ENCODE results near the gene SLC31A2.

The SLC31A2 gene

DNA sequence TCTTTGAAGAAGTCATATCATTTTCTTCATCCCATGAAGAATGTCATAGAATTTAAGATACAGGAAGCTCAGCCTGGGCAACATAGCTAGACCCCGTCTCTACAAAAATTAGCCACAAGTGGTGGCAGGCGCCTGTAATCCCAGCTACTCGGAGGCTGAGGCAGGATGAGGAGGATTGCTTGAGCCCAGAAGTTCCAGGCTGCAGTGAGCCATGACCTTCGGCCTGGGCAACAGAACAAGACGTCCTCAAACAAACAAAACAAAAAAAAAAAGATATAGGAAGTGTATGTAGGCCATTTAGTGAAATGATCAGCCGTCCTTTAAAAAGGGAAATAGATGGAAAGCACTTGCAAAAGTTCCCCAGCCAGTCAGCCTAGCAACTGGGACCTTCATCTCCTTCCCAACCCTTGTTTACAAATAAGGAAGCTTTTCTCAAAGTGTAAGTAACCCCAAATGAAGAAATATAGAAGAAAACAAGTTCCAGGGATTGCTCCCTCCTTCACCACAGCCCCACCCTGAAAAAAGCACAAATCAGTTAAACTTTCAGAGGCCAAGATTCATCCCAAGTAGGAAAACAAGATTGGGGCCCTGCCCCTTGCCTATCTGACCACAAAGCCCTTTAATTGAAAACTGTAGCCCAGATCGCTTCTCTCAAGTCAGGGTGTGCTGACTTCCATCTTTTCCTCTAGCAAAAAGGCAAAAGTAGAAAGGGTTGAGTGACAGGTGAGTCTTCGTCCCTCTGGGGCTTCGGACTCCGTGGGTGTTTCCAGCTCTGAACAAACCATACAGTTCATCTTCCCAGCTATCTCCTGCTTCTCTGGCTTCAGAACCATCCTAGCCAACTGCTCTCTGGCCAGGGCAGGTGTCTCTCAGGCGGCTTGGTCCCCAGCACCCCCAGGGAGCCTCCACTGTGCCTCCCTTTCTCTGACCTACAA is 1.2 kb downstream of the SLC31A2 start:
- DNase-seq (ENCODE audit: low read depth, low spot score), result no peak

DNA sequence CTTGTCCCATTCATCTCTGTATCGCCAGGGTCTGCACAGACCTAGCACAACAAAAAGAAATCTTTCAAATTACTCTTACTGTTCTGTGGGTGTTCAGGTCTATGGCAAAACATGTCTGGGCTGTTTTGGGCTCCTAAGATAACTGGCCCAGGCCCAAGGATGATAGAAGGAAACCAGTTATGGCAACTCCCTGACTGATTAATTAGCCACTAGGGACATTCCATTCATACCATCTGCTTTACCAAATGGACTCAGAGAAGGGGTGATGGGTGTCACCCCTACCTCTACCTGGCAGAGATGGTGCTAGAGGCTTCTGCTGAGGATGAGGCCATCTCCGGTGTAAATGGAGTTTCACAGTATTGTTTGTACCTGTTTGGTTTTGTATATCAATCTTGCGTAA is 1.9 kb downstream of the SLC31A2 start:
- no peak for DNase-seq (ENCODE audit: low read depth, low spot score)

DNA sequence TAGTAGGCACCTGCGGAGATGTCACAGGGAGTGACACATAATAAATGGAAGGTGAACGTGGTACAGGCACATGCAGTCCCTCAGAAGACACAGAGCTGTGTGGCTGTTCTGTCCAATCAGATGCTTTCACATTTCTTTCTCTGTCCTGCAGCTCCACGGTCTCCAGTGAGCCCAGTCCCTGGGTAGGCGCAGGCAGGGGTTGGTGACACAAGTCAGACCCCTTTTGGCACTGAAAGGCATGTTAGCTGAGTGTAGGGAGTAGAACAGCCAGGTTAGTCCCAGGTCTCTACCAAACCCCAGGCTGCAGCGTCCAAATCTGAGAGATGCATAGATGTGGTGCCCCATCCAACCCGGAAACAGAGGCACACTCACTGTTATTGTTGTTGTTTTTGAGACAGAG is 2.8 kb downstream of the SLC31A2 start:
- no peak for DNase-seq (ENCODE audit: low read depth, low spot score)

DNA sequence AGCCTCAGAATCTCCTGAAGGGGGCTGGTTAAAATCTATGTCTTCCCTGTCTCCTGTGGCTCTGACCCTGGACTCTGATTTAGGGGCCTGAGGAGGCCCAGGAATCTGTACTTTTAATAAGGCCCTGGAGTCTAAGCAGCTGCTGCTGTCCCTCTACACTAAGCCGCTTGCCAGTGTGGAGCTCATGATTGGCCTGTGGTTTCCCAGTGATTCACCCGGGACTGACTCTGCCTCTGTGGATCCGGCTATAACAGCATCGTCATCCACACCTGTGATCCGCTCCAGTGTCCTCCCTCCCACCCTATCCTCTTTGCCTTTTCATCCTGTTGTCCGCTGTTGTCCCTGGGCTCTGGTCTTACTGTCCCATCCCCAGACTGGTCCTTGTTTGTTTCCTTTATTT is 3.7 kb downstream of the SLC31A2 start:
- DNase-seq (ENCODE audit: low read depth, low spot score), result no peak

DNA sequence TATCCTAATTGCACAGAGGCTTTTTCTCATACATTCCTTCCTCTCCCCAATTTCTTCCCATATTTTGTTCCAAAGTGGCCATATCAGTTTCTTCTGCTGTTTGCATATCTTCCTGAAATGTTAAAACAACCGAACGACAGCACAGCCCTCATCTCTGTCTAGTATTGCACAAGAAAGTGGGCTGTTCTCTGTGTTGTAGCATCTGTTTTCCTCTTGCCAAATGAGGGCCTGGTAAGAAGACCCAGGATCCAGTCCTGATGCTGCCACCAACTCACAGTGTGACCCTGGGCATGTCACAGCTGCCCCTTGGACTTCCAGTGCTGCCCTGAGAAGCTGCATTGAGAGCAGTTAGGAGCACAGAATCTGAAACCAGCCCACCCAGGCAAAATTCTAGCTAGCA is 4.1 kb downstream of the SLC31A2 start:
- DNase-seq (ENCODE audit: low read depth, low spot score), result no peak

DNA sequence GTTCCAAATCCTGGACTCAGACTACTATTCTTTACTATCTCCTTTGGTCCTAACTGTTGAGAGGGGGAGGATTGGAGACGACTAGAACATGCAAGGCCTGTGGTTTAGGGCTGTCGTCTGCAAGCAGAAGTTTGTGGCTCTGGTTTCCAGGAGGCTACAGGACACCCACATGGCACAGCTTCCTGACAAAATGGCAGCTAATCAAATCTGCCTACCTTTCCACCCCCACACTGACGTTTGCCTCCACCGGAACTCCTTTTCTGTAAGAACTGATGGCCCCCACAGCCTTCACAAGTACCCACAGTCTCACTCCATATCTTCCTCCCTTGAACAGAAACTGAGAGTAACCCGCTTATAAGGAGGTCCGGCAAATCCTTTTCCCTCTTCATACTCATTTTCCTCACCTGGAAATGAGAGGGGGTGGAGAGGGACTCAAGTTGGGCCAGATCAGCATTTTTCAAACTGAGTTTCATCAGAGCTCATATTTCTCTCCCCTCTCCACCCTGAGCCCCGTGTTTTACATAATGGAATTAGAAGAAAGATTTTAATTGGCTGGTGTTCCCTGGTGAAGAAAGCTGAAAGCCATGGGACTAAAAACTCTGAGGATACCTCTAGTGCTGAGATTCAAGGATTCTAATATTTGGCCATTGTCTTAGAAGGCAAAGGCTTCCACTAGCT is 5.2 kb downstream of the SLC31A2 start:
- no peak for DNase-seq (ENCODE audit: low read depth, low spot score)

DNA sequence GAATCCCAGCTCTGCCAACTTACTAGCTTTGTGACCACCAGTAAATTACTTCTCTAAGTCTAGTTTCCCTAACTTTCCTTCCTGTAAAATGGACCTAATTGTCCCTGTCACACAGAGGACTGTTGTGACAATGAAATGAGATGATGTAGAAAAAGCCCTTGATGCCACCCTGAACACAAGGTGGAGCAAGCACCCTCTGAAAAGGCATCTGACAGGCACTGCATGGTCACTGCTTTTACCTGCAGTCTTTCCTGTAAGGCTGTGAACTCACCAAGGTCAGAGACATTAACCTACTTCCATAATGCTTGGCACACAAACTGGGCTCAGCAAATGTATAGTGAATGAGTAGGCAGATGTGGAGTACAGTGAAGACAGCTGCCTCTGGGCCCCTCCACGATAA is 6.1 kb downstream of the SLC31A2 start:
- DNase-seq (ENCODE audit: low read depth, low spot score), result no peak

DNA sequence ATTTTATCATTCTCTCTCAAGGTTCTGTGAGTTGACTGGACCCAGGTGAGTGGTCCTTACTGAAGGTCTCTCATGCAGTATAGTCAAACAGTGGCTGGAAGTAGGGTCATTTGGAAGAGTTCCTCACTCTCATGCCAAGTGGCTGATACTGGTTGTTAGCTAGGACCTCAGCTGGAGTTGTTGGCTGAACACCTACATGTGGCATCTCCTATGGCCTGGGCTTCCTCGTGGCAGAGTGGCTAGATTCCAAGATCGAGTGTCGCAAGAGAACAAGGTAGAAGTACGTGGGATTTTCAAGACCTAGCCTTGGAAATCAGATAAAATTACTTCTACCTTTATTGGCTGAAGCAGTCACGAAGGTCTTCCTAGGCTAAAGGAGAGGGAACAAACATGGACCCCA is 7.6 kb downstream of the SLC31A2 start:
- DNase-seq (ENCODE audit: low read depth, low spot score), result no peak

DNA sequence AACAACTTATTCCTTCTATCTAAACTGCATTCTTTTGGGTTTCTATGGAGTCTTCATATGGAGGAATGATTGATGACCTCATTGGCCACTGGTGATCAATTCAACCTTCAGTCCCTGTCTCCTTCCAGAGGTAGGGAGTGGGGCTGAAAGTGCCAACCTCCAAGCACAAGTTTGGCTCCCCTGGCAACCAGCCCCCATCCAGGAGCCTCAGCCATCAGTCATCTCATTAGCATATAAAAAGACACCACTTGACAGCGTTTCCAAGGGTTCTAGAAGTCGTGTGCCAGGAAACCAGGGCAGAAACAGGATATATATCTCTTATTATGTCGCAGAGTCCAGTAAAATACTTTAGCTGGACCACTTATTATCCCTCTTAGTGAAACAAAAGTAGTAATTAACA is 9.8 kb downstream of the SLC31A2 start:
- no peak for DNase-seq (ENCODE audit: low read depth, low spot score)

DNA sequence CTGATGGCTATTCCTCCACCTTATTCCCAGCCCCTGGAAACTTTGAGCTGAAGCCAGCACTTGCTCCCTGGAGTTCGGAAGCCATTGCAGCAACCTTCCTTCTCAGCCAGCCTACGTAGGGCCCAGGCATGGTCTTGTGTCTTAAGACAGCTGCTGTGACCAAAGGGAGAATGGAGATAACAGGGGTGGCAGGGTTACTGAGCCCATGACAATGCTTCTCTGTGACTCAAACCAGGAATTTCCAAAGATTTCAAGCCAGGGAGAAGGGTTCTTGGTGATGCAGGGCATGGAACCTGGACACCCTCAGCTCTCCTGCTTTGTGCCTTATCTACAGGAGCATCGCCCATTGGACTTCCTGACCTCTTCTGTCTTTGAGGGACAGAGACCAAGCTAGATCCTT is 12.2 kb downstream of the SLC31A2 start:
- no peak for DNase-seq (ENCODE audit: low read depth, low spot score)

DNA sequence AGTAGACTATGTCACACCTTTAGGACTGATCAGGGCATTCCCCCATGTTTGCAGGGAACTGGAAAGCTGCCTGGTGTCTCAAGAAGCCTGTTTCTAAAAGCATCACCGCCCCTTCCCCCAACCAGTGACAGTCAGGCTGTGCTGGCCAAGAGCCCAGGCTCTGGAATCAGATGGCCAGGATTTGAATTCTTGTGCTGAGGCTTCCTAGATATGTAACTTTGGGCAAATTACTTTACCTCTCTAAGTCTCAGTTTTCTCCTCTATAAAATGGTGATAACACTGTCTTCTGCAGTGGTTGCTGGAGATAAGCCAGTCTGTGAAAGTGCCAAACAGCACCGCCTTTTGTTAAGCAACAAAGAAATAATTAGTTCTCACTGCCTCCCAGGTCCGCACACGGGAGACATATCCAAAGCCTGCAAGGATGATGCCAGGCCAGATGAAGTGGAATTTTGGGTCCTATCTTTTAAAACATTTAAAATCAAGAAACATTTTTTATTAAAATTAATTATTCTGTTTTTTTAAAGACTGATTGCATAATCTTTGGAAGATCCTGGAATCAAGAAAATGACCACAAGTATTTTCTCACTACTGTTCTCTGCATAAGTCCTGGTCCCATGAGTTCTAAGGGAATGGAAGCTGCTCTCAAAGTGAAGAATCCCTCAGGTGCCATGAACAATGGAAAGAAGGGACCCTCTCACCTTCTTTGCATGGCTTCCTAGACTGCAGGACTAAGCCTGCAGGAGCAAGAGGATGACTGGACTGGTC is 13.9 kb downstream of the SLC31A2 start:
- DNase-seq (ENCODE audit: low read depth, low spot score), result no peak

DNA sequence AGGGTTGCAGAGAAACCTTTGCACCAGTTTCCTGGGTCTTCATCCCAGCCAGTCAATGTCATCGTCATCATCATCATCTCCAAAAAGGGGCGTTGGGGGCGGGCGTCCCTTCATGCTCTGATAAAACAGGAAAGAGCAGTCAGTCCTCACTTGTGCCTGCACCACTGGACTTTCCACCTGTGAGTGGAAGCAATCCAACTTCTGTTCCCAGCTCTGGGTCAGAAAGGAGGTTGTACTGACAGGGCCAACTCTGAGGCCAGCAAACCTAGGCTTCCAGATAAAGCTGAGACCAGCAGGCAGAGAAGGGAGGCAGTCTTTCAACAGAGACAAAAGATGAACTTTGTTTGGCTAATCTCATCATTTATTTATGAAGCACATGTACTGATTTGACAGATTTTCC is 15.2 kb downstream of the SLC31A2 start:
- no peak for DNase-seq (ENCODE audit: low read depth, low spot score)

DNA sequence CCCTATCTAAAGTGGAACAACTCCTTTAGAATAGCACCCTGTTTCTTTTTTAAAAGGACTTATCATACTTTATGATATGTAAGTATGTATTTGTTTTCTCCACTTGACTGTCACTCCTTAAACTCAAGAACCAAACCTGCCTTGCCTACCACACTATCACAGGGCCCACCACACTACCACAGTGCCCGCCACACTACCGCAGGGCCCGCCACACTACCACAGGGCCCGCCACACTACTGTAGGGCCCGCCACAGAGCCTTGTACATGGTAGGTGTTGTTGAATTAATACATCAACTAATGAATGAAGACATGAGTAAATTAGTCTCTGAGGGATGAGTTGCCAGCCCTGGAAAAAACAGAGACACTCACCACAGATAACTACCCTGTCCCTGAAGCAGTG is 18.0 kb downstream of the SLC31A2 start:
- DNase-seq (ENCODE audit: low read depth, low spot score), result no peak

DNA sequence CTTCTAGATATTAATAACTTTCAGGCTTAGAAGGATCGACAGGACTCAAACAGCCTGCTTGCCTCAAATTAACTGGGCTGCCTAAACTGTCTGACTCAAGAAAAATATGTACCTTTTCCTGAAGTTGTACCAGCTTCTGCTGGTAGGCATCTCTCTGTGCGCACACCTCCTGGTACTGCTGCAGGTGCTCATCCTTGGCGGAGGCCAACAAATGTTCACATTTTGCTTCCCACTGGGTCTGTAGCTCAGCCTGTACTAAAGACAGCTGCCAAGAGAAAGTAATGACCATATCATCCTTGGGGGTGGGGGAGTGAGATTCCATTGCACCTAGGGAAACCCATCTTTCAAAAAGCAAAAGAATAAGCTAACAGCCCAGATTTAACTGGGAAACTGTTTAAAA is 22.5 kb downstream of the SLC31A2 start:
- DNase-seq (ENCODE audit: low read depth, low spot score), result no peak

DNA sequence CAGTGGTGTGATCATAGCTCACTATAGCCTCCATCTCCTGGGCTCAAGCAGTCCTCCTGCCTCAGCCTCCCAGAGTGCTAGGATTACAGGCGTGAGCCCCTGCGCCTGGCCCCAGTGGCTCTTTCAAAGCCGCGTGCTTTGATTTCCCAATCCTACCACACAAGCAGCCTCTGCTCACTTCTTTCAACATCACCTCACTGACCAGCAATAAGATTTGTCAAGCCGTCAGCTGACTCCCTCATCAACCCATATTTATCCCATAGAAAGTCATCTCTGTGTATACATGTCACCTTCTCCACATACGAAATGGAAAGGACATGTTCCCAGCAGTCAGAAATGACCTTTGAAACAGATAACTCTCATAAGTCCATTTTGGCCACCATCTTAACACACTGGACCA is 26.0 kb downstream of the SLC31A2 start:
- no peak for DNase-seq (ENCODE audit: low read depth, low spot score)

DNA sequence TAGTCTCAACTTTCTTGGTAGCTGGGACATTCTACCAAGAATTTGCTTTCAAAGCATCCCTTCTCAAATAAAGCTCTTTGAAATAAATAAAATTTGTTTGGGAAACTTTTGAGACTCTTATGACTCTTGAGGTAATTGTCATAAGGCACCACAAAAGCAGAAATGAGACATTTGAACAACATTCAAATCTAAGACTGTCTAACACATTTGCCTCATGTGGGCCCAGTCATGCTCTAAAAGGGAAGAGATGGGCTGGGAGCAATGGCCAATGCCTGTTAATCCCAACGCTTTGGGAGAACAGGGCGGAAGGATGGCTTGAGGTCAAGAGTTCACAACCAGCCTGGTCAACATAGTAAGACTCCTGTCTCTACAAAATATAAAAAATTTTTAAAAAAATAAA is 26.4 kb downstream of the SLC31A2 start:
- no peak for DNase-seq (ENCODE audit: low read depth, low spot score)

DNA sequence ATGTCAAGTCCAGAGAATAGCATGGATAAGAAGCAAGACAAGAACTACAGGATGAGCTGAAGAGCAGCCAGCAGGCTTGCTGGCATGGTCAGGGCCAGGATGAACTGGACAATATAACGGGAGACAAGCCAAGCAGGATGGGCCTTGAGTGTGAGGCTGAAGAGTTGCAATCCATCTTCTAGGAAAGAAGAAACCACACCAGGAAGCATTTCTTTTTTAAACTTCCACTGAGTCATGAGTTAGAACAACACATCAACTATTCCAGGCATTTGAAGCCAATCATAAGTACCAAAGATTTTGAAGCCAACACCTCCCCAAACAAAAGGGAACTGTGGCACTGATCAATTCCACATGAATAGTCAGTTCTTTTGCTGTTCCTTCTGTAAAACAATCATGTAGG is 27.3 kb downstream of the SLC31A2 start:
- no peak for DNase-seq (ENCODE audit: low read depth, low spot score)

DNA sequence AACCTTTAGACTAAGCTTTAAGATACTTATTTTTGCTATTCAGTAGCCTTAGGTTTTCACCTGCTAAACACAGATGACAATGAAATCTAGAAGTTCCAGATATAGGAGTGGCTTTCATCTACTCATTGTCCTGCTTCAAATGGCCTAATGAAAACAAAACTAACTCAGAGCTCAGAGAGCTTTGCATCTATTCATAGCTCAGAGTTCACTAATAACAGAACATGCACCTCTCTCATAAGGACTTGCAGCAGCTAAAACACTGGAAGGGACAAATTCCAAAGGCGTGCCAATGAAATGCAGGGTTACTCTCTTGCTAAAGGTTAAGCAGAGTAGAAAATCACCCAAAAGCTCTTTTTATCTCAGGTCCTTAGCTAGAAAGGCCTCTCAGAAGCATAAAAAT is 29.0 kb downstream of the SLC31A2 start:
- no peak for DNase-seq (ENCODE audit: low read depth, low spot score)

DNA sequence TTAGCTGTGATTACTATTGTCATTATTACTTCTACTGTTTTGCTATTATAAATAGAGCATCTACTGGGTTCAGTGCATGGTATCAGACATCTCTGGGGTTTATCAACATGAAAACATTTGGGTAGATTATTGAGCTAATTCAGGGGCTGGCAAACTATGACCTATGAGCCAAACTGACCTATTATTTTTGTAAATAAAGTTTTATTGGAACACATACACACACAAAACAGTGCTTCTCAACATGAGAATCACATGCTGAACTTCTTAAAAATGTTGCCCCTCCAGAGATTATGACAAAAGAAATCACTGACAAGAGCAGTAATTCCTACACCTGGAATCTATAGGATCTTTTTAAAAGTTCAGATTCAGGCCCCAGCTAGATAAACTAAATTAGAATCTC is 30.4 kb downstream of the SLC31A2 start:
- DNase-seq (ENCODE audit: low read depth, low spot score), result no peak

DNA sequence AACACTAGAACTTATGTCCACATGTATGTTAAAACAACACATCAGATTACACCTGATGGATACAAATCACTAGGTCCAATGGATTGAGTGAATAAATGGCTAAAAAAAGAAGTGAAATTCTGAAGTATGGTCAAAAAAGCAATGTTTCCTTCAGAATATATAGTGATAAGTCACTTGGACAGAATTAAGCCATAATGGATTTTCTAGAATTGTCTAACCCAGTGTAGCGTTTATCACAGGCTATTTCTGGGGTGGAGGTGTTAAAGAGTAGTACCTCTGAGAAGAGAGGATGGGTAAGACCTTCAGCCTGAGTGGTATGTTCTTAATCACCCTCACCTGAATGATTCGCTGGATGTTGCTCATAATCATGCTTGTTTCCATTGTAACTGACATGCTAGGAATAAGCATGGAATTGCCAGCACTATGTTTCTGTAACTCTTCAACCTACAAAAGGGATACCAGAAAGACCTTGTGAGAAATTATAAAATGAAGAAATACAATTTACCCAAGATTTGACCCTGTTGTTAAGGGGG is 33.2 kb downstream of the SLC31A2 start:
- DNase-seq (ENCODE audit: low read depth, low spot score), result no peak

DNA sequence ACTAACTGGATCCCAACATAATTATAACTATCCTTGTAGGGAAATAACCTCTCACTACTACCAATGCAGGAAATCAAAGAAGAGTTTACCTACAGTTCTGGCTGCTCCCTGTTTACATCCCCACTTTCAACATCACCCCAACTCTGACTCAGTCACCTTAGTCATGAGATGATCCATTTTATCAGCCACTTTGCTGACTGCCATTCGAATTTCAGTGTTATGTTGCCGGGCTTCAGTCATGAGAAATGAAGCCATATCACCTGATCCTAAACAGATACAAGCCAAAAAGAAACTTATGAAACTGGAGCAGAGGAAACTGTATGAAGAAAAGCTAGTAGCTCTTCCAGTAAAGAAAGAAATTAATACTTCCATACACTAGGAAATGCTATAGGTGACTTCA is 33.7 kb downstream of the SLC31A2 start:
- no peak for DNase-seq (ENCODE audit: low read depth, low spot score)

DNA sequence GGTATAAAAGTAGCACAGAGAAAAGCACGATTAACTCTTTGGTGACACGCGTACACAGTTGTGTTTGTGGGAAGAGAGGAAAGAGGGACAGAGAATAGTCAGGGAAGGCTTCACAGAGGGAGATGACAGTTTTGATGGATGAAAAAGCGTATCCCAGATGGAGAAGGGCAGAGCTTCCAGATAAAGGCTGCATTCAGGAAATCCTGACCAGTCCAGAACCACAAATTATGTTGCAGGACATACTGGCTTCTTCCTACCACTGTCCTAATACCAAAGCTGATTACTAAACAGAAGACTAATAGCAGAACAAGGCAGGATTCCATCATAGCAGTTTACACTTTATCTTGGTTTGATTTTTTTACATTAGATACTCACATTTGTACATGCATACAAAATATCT is 34.5 kb downstream of the SLC31A2 start:
- no peak for DNase-seq (ENCODE audit: low read depth, low spot score)

Measured in activated naive CD8-positive, alpha-beta T cell treated with anti-CD3 and anti-CD28 coated beads, Interleukin-2, amount 50 U/mL, for 16 hours (primary cell).